HG02571 (cell line): ENCODE data around the gene LRBA.

Experiments used
- ATAC-seq: cut with Tn5 transposase; IDR thresholded peaks from one replicate; pipeline ENCODE4 v1.9.1; 2021; ENCODE audit warnings: mild to moderate bottlenecking, moderate library complexity; ENCODE audit not compliant: unreplicated experiment

The LRBA gene

GRCh38 chr4:150886597-150886996 is 128.5 kb downstream of the LRBA start:
- ATAC-seq: no peak

DNA sequence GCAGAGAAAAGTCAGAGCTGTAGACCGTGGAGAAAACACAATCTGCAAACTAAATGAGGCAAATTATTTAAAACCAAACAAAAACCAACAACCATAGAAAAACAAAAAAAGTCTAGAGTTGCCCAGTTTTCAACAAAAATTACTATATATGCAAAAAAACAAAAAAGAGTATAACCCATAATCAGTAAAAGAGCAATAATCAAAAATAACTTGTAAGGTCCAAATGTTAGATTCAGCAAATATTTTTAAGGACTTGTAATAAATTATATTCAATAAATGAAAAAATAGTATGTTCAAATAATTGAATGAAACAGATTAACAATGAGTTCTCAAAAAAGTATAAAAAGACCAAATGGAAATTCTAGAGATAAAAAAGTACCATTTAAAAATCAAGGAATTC is 130.5 kb downstream of the LRBA start:
- no peak for ATAC-seq

GRCh38 chr4:150875367-150875766 is 139.7 kb downstream of the LRBA start:
- no peak for ATAC-seq

- ATAC-seq: no peak
Observed at GRCh38 chr4:150874338-150875226, 140.5 kb downstream of the LRBA start.

GRCh38 chr4:150867148-150867547 is 147.9 kb downstream of the LRBA start:
- ATAC-seq: peak; percentile 63

DNA sequence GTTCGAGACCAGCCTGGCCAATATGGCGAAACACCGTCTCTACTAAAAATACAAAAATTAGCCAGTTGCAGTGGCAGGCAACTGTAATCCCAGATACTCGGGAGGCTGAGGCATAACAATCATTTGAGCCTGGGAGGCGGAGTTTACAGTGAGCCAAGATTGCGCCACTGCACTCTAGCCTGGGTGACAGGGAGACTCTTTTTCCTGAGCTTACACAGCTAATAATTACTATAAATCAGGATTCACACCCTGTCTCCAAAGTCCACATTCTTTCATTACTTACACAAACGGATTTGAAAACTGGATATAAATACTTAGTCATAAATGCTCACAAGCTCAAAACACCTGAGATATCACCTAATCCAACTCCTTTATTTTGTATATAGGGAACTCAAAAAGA is 151.6 kb downstream of the LRBA start:
- ATAC-seq: no peak

DNA sequence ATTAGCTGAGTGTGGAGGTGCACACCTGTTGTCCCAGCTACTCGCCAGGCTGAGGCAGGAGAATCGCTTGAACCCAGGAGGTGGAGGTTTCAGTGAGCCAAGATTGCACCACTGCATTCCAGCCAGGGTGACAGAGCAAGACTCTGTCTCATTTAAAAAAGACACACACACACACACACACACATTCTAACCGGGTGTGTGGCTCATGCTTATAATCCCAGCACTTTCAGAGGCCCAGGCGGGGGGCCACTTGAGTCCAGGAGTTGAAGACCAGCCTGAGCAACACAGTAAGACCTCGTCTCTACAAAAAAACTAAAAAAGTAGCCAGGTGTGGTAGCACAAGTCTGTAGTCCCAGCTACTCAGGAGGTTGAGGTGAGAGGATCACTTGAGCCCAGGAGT is 152.3 kb downstream of the LRBA start:
- no peak for ATAC-seq

- no peak for ATAC-seq
Observed at GRCh38 chr4:150859453-150859852, 155.6 kb downstream of the LRBA start.

GRCh38 chr4:150855981-150856510 is 159.0 kb downstream of the LRBA start:
- ATAC-seq: peak; percentile 56

GRCh38 chr4:150854600-150854999 is 160.5 kb downstream of the LRBA start:
- ATAC-seq: no peak

DNA sequence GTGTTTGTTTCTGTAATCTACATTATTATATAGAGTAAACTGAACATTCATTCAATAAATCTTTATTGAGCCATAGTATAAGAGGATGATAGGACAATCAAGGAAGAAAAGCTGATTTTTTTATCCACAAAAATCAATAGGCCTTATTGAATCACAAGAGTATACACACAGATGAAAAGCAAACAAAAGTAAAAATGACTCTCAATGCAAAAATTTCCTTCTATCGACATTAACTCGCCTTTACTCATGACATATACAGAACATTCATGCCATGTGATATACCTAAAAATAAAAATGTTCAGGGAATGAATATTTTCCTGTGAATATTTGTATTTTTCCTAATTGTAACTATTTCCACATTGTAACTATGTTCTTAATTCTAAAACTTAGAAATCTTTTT is 161.2 kb downstream of the LRBA start:
- no peak for ATAC-seq

GRCh38 chr4:150852216-150852615 is 162.9 kb downstream of the LRBA start:
- ATAC-seq: no peak

- ATAC-seq: no peak
Observed at GRCh38 chr4:150849016-150849415, 166.1 kb downstream of the LRBA start.

DNA sequence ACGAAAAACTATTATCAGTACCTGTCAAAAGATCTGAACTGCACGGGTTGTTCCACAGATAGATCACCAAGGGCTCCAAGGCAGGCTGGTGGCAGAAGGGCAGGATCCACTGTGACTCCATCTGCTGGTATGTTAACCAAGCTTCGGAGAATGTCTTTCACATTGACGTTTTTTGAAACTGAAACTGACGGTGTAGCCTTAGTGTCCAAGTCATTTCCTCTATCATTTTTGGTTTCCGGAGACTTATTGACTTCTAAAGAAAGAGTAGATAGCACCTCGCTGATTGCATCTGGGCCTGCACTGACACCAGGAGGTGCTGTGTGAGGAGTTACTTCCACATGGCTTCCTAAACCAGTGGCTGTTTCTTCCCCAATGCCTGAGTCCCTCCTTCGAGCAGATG is 186.9 kb downstream of the LRBA start:
- ATAC-seq: peak; percentile 94

DNA sequence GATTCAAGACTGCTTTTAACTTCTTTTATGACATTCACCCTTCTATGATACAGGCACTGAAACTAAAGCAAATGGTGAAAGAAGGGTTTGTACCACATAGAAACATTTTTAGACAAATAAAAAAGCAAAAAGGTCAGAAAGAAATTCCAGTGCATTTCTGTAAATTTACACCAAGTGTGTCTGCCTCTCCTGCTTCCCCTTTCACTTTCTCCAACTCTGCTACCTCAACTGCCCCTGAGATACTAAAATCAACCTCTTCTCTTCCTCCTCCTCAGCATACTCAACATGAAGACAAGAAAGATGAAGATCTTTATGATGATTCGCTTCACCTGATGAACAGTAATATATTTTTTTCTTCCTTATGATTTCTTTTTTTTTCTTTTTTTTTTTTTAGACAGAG is 187.9 kb downstream of the LRBA start:
- ATAC-seq: no peak

DNA sequence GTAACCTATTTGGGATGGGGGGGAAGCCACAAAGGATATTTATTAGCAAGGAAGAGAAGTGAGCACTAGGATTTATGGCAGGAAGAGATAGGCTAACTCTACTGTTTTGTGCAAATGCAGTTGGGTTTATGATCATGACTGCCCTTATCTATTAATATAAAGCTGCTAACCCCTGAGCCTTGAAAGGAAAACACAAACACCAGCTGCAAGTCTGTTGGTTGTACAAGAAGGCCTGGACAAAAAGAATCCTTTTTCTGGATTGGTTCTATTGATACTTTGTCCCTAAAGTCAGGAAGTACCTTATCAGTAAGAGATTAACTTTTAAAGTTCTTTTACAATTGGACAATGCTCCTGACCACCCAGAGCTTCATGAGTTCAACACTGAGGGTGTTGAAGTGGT is 188.8 kb downstream of the LRBA start:
- no peak for ATAC-seq

- ATAC-seq: no peak
Observed at GRCh38 chr4:150822407-150822806, 192.7 kb downstream of the LRBA start.

- no peak for ATAC-seq
Observed at GRCh38 chr4:150821641-150822040, 193.4 kb downstream of the LRBA start.

GRCh38 chr4:150820409-150820808 is 194.7 kb downstream of the LRBA start:
- no peak for ATAC-seq

GRCh38 chr4:150818661-150819060 is 196.4 kb downstream of the LRBA start:
- no peak for ATAC-seq

- no peak for ATAC-seq
Observed at GRCh38 chr4:150817804-150818528, 197.1 kb downstream of the LRBA start.

DNA sequence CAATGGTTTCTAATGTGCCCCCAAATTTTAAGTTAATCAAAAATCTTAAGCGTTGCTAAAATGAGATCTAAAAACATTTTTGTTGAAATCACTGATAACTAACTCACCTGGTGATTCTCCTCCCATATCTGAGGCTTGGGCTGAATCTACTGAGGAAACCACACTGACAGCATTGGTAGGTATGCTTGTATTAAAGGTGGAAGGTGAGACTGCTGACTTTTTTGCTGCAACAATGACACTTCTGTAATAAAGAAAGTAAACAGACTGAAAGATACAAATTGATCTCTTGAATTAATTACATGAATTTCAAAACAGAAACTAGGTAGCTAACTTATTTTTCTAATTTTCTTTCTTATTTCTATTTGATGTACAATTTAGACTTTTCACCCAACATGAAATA is 198.1 kb downstream of the LRBA start:
- no peak for ATAC-seq
